H1 (cell line): ENCODE results near the gene RAD51B. TPM values are rescaled to one million over a fixed set of nuclear protein-coding genes. Genes with fewer than 3 reads are reported as not detected.

Experiments
- CTCF ChIA-PET: fragments of 300-600 bp; sonication (Branson Sonifier 250); formaldehyde crosslinking; loops from one replicate; lab custom pipeline; 2021; ENCODE audit not compliant: partially characterized antibody; lab: Charles Lee
- POLR2A ChIA-PET: fragments of 300-600 bp; sonication (Branson Sonifier 250); formaldehyde crosslinking; loops from one replicate; lab custom pipeline; 2021; ENCODE audit warnings: inconsistent platforms; ENCODE audit not compliant: partially characterized antibody; lab: Charles Lee
- DNase-seq, 2 experiments: peaks; one replicate each; pipeline versions ENCODE4 v3.0.0 to v3.0.0-alpha.2; 2010 to 2022; ENCODE audit warnings: low spot score in 2 of 2, low read depth in 1 of 2, mixed read lengths in 1 of 2
- FAIRE-seq: peaks from 2 replicates; lab custom pipeline; 2011; peaks lifted over from hg19 to GRCh38; lab: Jason Lieb, UNC
- H2AFZ ChIP-seq: 2 replicates; pipeline ENCODE4 v1.8.1; 2012; ENCODE audit warnings: low read length, inconsistent platforms
- H2AK5ac ChIP-seq: 2 replicates; pipeline ENCODE4 v1.6.1; 2013; ENCODE audit warnings: low read depth, low read length
- H2BK120ac ChIP-seq: replicated peaks from 2 replicates; pipeline ENCODE3; 2013; ENCODE audit warnings: low read depth, low read length, inconsistent platforms
- H2BK12ac ChIP-seq: 2 replicates; pipeline ENCODE4 v1.6.1; 2013; ENCODE audit warnings: low read depth, low read length
- H2BK15ac ChIP-seq: 2 replicates; pipeline ENCODE4 v1.6.1; 2013; ENCODE audit warnings: low read length
- H2BK20ac ChIP-seq: 2 replicates; pipeline ENCODE4 v1.6.1; 2013; ENCODE audit warnings: low read length
- H2BK5ac ChIP-seq: 2 replicates; pipeline ENCODE4 v1.6.1; 2013; ENCODE audit warnings: low read depth, low read length
- H3K14ac ChIP-seq: 2 replicates; pipeline ENCODE4 v1.6.1; 2013; ENCODE audit warnings: inconsistent platforms; ENCODE audit not compliant: insufficient read length
- H3K18ac ChIP-seq: 2 replicates; pipeline ENCODE4 v1.6.1; 2013; ENCODE audit warnings: low read length; ENCODE audit errors: extremely low read depth
- H3K23ac ChIP-seq: 2 replicates; pipeline ENCODE4 v1.6.1; 2013; ENCODE audit warnings: inconsistent platforms; ENCODE audit not compliant: insufficient read length
- H3K23me2 ChIP-seq: 2 replicates; pipeline ENCODE4 v1.6.1; 2013; ENCODE audit warnings: low read depth, low read length
- H3K27ac ChIP-seq: 2 replicates; pipeline ENCODE4 v1.6.1; 2011; ENCODE audit warnings: low read depth, low read length, inconsistent platforms
- H3K27me3 ChIP-seq, 4 experiments: replicated peaks in 1 of 4; 1 replicate in 1 of 4; 2 replicates in 3 of 4; pipeline versions ENCODE4 v1.6.1 to v1.8.1; 2011 to 2013; ENCODE audit warnings: low read length in 3 of 4, mild to moderate bottlenecking in 3 of 4, inconsistent platforms in 2 of 4, mixed read lengths in 2 of 4, moderate library complexity in 1 of 4; ENCODE audit not compliant: control insufficient read depth in 3 of 4, insufficient read depth in 3 of 4; ENCODE audit errors: extremely low read depth in 1 of 4
- H3K36me3 ChIP-seq, 4 experiments: 2 replicates each; pipeline versions ENCODE4 v1.6.1 to v1.8.1; 2011 to 2013; ENCODE audit warnings: mild to moderate bottlenecking in 4 of 4, low read length in 3 of 4, moderate library complexity in 2 of 4, control low read depth in 1 of 4, inconsistent platforms in 1 of 4; ENCODE audit not compliant: insufficient read depth in 4 of 4, control insufficient read depth in 2 of 4
- H3K4ac ChIP-seq: replicated peaks from 2 replicates; pipeline ENCODE3; 2013; ENCODE audit warnings: low read length, low read depth, mixed read lengths, inconsistent platforms; ENCODE audit not compliant: insufficient read length
- H3K4me1 ChIP-seq, 4 experiments: replicated peaks in 1 of 4; 1 replicate in 1 of 4; 2 replicates in 3 of 4; pipeline versions ENCODE4 v1.6.1 to v1.8.1; 2011 to 2013; ENCODE audit warnings: low read length in 3 of 4, inconsistent platforms in 2 of 4, mixed read lengths in 1 of 4; ENCODE audit not compliant: insufficient read depth in 4 of 4, control insufficient read depth in 3 of 4
- H3K4me2 ChIP-seq, 2 experiments: 2 replicates each; pipeline versions ENCODE4 v1.6.1 to v1.8.1; 2011 to 2013; ENCODE audit warnings: low read depth in 2 of 2, low read length in 2 of 2, control low read depth in 1 of 2, inconsistent platforms in 1 of 2, mild to moderate bottlenecking in 1 of 2; ENCODE audit not compliant: insufficient read depth in 1 of 2
- H3K4me3 ChIP-seq, 4 experiments: fragments of 200-600, 300-600 bp in 1 of 4; sonication (generic), shearing (Covaris generic), sonication (Bioruptor Twin) in 1 of 4; 2 replicates each; pipeline versions ENCODE4 v1.5.1 to v1.8.1; 2011 to 2016; ENCODE audit warnings: low read length in 4 of 4, low read depth in 3 of 4, control low read depth in 2 of 4, inconsistent platforms in 2 of 4, mild to moderate bottlenecking in 2 of 4, mixed read lengths in 1 of 4, moderate library complexity in 1 of 4; ENCODE audit not compliant: insufficient read depth in 2 of 4; ENCODE audit errors: extremely low read depth in 1 of 4
- H3K56ac ChIP-seq: replicated peaks from 2 replicates; pipeline ENCODE3; 2013; ENCODE audit warnings: low read depth, mild to moderate bottlenecking, mixed read lengths, low read length, inconsistent platforms; ENCODE audit not compliant: insufficient read length
- H3K79me1 ChIP-seq: 2 replicates; pipeline ENCODE4 v1.6.1; 2013; ENCODE audit warnings: low read depth, low read length, control low read depth
- H3K79me2 ChIP-seq, 2 experiments: 2 replicates each; pipeline versions ENCODE4 v1.6.1 to v1.8.1; 2012 to 2013; ENCODE audit warnings: low read length in 2 of 2, mild to moderate bottlenecking in 2 of 2, inconsistent platforms in 1 of 2; ENCODE audit not compliant: insufficient read depth in 2 of 2, control insufficient read depth in 1 of 2
- H3K9ac ChIP-seq, 4 experiments: replicated peaks in 1 of 4; 1 replicate in 1 of 4; 2 replicates in 3 of 4; pipeline versions ENCODE4 v1.6.1 to v1.8.1; 2011 to 2013; ENCODE audit warnings: low read depth in 3 of 4, low read length in 3 of 4, control low read depth in 2 of 4, mild to moderate bottlenecking in 2 of 4, moderate library complexity in 2 of 4, inconsistent platforms in 1 of 4; ENCODE audit errors: extremely low read depth in 1 of 4
- H3K9me3 ChIP-seq, 2 experiments: 2 replicates each; pipeline versions ENCODE4 v1.6.1 to v1.8.1; 2012 to 2013; ENCODE audit warnings: mild to moderate bottlenecking in 2 of 2, moderate library complexity in 2 of 2, control low read depth in 1 of 2, inconsistent platforms in 1 of 2, low read depth in 1 of 2, low read length in 1 of 2, mixed read lengths in 1 of 2; ENCODE audit not compliant: insufficient read depth in 2 of 2
- H4K20me1 ChIP-seq, 2 experiments: replicated peaks in 1 of 2; 2 replicates each; pipeline versions ENCODE3 to v1.8.1; 2011 to 2013; ENCODE audit warnings: inconsistent platforms in 2 of 2, low read length in 2 of 2, mild to moderate bottlenecking in 1 of 2; ENCODE audit not compliant: insufficient read depth in 2 of 2, control insufficient read depth in 1 of 2
- H4K5ac ChIP-seq: 2 replicates; pipeline ENCODE4 v1.6.1; 2013; ENCODE audit warnings: low read length, low read depth, mixed read lengths, inconsistent platforms; ENCODE audit not compliant: insufficient read length
- H4K8ac ChIP-seq: 2 replicates; pipeline ENCODE4 v1.8.0; 2013; ENCODE audit warnings: mild to moderate bottlenecking, moderate library complexity, low read length, inconsistent platforms; ENCODE audit not compliant: insufficient read depth; ENCODE audit errors: extremely low read depth
- H4K91ac ChIP-seq: replicated peaks from 2 replicates; pipeline ENCODE3; 2013; ENCODE audit warnings: low read length, mixed read lengths, inconsistent platforms; ENCODE audit not compliant: insufficient read length
- BCL11A ChIP-seq, 2 experiments: IDR thresholded peaks; one replicate each; pipeline ENCODE4 v1.6.1; 2011; ENCODE audit warnings: low read depth in 2 of 2, low read length in 2 of 2, mild to moderate bottlenecking in 2 of 2
- HDAC2 ChIP-seq, 2 experiments: fragments of 300-600 bp in 1 of 2; sonication (generic) in 1 of 2; IDR thresholded peaks; 2 replicates each; pipeline ENCODE4 v1.6.1; 2011 to 2012; ENCODE audit warnings: low read depth in 2 of 2, low read length in 2 of 2, mild to moderate bottlenecking in 2 of 2, moderate library complexity in 2 of 2, borderline replicate concordance in 1 of 2, inconsistent platforms in 1 of 2
- WGBS, 2 experiments: shearing (Covaris generic) in 1 of 2; methylation state at CpG; one replicate each; pipeline versions ENCODE4 v1.1.6 to v1.1.7; 2013 to 2015; ENCODE audit warnings: low lambda C conversion rate in 2 of 2, mixed read lengths in 2 of 2, inconsistent platforms in 1 of 2, low coverage in 1 of 2, missing lambda C conversion rate in 1 of 2; ENCODE audit not compliant: insufficient replicate concordance in 2 of 2, insufficient coverage in 1 of 2, insufficient read length in 1 of 2; ENCODE audit errors: extremely low coverage in 1 of 2, missing lambda C conversion rate in 1 of 2; 5-methylcytosine and 5-hydroxymethylcytosine counted together
- polyA plus RNA-seq, 7 experiments: library from polyadenylated mRNA; depleted of rRNA in 3 of 7; stranded (reverse) in 5 of 7; unstranded in 2 of 7; fragments of >200 nt in 5 of 7; fragments of 200-250 nt in 2 of 7; gene quantifications; 1 replicate in 5 of 7; 2 replicates in 1 of 7; 4 replicates in 1 of 7; pipeline versions ENCODE4 v1.2.1 to v1.2.3, GENCODE V29; 2011 to 2013; ENCODE audit warnings: missing spikeins in 2 of 7, mixed read lengths in 2 of 7
- total RNA-seq: library from RNA; stranded (reverse); fragmentation: NEBNext Ultra II Directional; extraction: Animal tissue kit (Norgen Biotek cat#: 25700); gene quantifications from 2 replicates; pipeline ENCODE4 v1.2.1, GENCODE V29; 2021
- TF ChIP-seq, protein P1 (sequence below), 3 experiments: IDR thresholded peaks; 1 replicate in 2 of 3; 2 replicates in 1 of 3; pipeline versions ENCODE4 v1.5.1 to v1.6.1; 2011; ENCODE audit warnings: low read length in 3 of 3, mild to moderate bottlenecking in 3 of 3, inconsistent platforms in 2 of 3, low read depth in 1 of 3, moderate library complexity in 1 of 3; ENCODE audit not compliant: insufficient read depth in 1 of 3; ENCODE audit errors: control extremely low read depth in 1 of 3

Gene RAD51B
- total and polyA plus RNA-seq, 2 of the 8 experiments (the other 6 are each of a cell fraction or from before 2014, with no cell fraction given) = 3.9 to 14.9 TPM

DNA sequence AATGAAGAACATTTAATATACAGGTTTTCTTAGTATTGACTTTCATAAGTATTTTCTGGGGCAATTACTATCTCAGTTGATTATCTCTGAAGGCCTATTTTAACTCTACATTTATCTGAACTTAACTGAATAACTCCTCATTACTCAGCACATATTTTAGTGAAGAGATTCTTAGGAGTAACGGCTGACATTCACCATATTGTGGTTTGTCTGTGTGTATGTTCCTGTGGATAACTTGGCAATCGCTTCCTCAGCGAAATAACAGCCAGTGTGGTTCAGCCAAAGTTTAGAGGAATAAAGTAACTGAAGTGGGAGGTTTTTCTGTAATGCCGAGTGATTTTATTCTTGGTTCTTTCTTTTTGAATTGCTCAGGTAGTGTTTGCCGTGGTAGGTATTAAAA is 168.0 kb downstream of the RAD51B start:
- H2BK5ac ChIP-seq = no peak overlapping the region
- FAIRE-seq = no peak
- no peak overlapping the region for H3K4me2 ChIP-seq
- no peak overlapping the region for H3K18ac ChIP-seq
- H3K23me2 ChIP-seq = no peaks in the 10 kb centered on the region
- ChIA-PET CTCF (no interaction called here), POLR2A (no interaction called here)
- no peak overlapping the region for H3K14ac ChIP-seq
- no peaks in the 10 kb centered on the region for H3K79me1 ChIP-seq
- H3K36me3 ChIP-seq = no peaks in the 10 kb centered on the region
- H3K4ac ChIP-seq = no peak overlapping the region
- no peak overlapping the region for H4K5ac ChIP-seq
- H3K27me3 ChIP-seq = no peaks in the 10 kb centered on the region
- no peak overlapping the region for H2AK5ac ChIP-seq
- no peak overlapping the region for H2BK15ac ChIP-seq
- WGBS, 2 experiments = 93% methylated on average over 5 of the region's 5 CpGs; no CpG with 5 or more reads in 1 of the 2 experiments
- H3K27ac ChIP-seq = no peak overlapping the region
- H3K23ac ChIP-seq = no peak overlapping the region
- no peak overlapping the region for H2BK12ac ChIP-seq
- H3K4me3 ChIP-seq = no peak overlapping the region
- no peaks in the 10 kb centered on the region for H3K4me1 ChIP-seq
- no peak overlapping the region for H2BK20ac ChIP-seq
- no peak overlapping the region for H4K91ac ChIP-seq
- H4K8ac ChIP-seq = no peak overlapping the region
- H4K20me1 ChIP-seq = no peaks in the 10 kb centered on the region
- DNase-seq = no peak
- TF ChIP-seq BCL11A (IDR thresholded peaks at IDR 0.05; ENCODE audit: low read depth in 2 of 2, low read length in 2 of 2) = no peak
- no peak for TF ChIP-seq HDAC2 (IDR thresholded peaks at IDR 0.05; ENCODE audit: borderline replicate concordance in 1 of 2, low read depth in 2 of 2, low read length in 2 of 2)
- TF ChIP-seq, protein P1, sequence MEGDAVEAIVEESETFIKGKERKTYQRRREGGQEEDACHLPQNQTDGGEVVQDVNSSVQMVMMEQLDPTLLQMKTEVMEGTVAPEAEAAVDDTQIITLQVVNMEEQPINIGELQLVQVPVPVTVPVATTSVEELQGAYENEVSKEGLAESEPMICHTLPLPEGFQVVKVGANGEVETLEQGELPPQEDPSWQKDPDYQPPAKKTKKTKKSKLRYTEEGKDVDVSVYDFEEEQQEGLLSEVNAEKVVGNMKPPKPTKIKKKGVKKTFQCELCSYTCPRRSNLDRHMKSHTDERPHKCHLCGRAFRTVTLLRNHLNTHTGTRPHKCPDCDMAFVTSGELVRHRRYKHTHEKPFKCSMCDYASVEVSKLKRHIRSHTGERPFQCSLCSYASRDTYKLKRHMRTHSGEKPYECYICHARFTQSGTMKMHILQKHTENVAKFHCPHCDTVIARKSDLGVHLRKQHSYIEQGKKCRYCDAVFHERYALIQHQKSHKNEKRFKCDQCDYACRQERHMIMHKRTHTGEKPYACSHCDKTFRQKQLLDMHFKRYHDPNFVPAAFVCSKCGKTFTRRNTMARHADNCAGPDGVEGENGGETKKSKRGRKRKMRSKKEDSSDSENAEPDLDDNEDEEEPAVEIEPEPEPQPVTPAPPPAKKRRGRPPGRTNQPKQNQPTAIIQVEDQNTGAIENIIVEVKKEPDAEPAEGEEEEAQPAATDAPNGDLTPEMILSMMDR (IDR thresholded peaks at IDR 0.05; ENCODE audit: control extremely low read depth in 1 of 3, insufficient read depth in 1 of 3, low read depth in 1 of 3, low read length in 3 of 3) = no peak
- H3K9ac ChIP-seq = no peak overlapping the region
- H3K79me2 ChIP-seq = no peaks in the 10 kb centered on the region
- H2BK120ac ChIP-seq = no peak overlapping the region
- no peak overlapping the region for H3K56ac ChIP-seq
- no peak overlapping the region for H2AFZ ChIP-seq
- H3K9me3 ChIP-seq = no peaks in the 10 kb centered on the region
